Measurements from ENCODE around the gene IFNGR1.

GRCh38 chr6:137150072-137150471 lies 69.1 kb downstream of the IFNGR1 start:
- TF ChIP-seq EZH2 (IDR thresholded peaks at IDR 0.05; ENCODE audit: borderline replicate concordance) (no peak), CTCF (IDR thresholded peaks at IDR 0.05; ENCODE audit: poor library complexity) (no peak), EZH2phosphoT487 (IDR thresholded peaks at IDR 0.05; ENCODE audit: low read depth, severe bottlenecking, unreplicated experiment) (no peak)
